Left colon (tissue), 2 donors: ENCODE data around the gene CEP350. TPM values are rescaled to one million over a fixed set of nuclear protein-coding genes. Genes with fewer than 3 reads are reported as not detected.
"Not testable (repeated sequence)": the region's sequence is repeated elsewhere in the genome, so short reads cannot be mapped to it uniquely, and the experiment has no call there.

Experiments used
- ATAC-seq: fragments of 200-7000 bp; cut with Tn5 transposase; one replicate; pipeline ENCODE4 v1.9.1; 2020; ENCODE audit warnings: mild to moderate bottlenecking, moderate library complexity
- DNase-seq, 2 donors: peaks; one replicate each; pipeline ENCODE4 v3.0.0-alpha.2; 2020
- intact Hi-C, 2 donors: fragments of 100-400 bp; cut with DNase I in 1 of 2; cut with micrococcal nuclease in 1 of 2; formaldehyde crosslinking; loops; one replicate each; pipeline versions ENCODE4 v1.11.2 to v1.14.0; 2022; cut with DNase I, micrococcal nuclease
- total RNA-seq, 2 donors: library from RNA; stranded (reverse); fragmentation: NEBNext Ultra II Directional; extraction: Animal tissue kit (Norgen Biotek cat#: 25700); gene quantifications; one replicate each; pipeline ENCODE4 v1.2.1, GENCODE V29; 2021
- donor health status: DM: no; HTN: no; CAD: no.
- donor health status: DM: yes; HTN: yes; CAD: no.

CEP350 gene
- total RNA-seq, 2 donors from 2014 or later, result 47.7 to 49.7 TPM

DNA sequence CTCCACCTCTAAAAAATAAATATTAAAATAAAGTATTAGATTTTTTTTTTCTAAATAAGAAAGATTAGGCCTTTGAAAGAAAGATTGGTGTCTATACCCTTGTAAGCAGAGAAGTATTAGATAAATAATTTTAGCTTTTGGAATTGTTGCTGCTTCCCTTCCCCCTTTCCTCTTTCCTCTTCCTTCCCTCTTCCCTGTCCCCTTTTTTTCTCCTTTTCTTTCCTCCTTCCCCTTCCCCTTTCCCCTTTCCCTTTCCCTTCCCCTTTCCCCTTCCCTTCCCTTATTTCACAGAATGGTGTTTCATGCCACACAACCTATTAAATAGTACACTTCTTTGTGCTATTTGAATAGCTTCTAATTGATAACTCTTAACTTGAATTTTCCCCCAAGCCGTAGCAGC is 130.3 kb downstream of the CEP350 start:
- no peak for DNase-seq
- ATAC-seq, result no peak

DNA sequence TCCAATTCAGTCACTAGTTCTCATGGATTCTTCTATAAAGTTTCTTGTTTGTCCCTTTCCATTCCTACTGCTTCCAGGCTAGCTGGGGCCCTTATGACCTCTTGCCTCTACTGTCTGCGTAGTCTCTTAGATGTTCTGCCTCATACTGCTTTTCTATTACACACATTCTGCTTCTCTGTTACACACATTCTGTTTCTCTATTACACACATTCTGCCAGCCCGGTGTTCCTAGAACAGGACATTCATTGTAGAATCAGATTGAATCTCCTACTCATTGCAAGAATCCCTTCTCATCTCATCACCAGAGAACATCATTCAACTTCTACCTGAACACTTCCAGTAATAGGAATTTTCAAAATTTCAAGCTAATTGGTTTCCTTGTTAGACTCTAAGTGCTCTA is 130.7 kb downstream of the CEP350 start:
- intact Hi-C loops, result no loop called here
- ATAC-seq, result no peak
- DNase-seq, result no peak

More for the DNA sequence above, 130.3 kb downstream of the CEP350 start:
- intact Hi-C loops, result no loop called here

DNA sequence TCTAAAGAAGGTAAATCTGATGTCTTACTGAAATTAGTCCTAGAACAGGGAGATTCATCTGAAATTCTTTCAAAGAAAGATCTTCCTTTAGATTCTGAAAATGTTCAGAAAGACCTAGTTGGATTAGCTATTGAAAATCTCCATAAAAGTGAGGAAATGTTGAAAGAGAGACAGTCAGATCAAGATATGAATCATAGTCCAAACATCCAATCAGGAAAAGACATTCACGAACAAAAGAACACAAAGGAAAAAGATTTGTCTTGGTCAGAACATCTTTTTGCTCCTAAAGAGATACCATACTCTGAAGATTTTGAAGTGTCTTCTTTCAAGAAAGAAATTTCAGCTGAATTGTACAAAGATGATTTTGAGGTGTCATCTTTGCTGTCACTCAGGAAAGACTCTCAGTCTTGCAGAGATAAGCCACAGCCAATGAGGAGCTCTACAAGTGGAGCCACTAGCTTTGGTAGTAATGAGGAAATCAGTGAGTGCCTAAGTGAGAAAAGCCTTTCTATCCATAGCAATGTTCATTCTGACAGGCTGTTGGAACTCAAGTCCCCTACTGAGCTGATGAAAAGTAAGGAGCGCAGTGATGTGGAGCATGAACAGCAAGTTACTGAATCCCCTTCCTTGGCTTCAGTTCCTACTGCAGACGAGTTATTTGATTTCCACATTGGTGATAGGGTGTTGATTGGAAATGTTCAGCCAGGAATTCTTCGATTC is 138.5 kb downstream of the CEP350 start:
- DNase-seq (no peak), ATAC-seq (no peak)
- intact Hi-C loops, result no loop called here

DNA sequence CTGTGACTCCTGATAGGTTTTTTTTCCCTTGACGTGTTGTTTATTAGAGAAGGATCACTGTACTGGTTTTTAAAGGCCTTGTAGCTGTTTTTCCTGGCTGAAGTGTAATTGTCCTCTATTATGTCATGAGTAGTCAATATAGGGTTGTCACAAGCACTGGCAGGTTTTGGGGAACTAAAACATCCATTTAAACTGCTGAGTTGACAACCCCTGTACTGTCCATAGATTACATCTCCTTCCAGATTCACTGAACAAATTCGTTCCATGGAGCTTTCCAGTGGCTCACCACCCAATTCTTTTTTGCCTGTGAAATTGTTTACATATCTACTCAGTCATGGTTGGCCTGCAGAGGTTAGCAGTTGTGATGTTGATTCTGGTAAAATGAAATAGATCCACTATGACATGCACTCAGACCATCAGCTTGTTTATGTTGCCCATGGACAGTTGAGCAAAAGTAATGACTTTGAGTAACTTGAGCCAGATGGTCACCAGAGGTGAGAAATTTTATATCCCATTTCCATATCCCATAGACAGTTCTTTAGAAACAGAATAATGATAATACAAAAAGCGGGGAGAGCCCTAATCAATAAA is 140.2 kb downstream of the CEP350 start:
- DNase-seq (no peak), ATAC-seq (no peak)
- intact Hi-C loops, result no loop called here

DNA sequence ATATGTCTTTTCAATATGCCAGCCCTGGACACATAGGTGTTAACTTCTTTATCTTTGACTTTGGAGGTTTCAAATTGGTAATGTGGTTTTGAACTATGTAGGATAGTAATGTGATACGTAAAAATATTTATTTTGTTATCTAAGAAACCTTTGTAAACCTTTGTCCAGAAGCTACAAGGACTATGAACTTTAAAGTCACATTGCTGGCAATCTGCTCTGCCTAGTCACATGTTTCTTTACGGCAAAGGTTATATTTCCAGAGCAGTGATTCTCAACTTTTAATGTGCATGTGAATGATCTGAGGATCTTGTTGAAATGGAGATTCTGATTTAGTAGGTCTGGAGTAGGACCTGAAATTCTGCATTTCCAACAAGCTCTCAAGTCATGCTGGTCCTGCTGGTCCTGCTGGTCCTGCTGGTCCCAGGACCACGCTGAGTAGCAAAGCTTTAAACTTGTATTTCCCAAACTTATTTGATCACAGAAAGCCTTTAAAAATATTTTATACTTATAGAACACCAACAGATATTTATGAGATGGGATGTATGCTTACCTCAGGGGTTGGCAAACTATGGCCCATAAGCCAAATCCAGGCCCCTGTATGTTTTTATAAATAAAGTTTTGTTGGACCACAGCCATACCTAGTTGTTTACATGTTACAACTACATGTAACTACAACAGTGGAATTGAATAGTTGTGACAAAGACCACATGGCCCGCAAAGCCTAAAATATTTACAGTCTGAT is 142.1 kb downstream of the CEP350 start:
- intact Hi-C loops, result no loop called here
- DNase-seq (no peak), ATAC-seq (no peak)

DNA sequence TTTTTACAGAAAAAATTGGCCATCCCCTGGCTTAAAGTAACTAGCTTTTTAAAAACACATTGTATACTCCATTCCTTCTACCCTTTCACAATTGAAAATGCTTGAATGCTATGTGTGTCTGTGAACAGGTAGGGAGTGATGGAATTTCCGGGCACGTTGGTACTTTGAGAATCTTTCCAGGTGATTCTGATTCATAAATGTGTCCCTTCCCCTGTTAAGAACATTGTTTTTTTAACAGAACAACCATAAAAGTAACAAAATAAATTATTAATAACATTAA is 142.7 kb downstream of the CEP350 start:
- no peak for DNase-seq
- ATAC-seq, result no peak
- intact Hi-C loops, result no loop called here

DNA sequence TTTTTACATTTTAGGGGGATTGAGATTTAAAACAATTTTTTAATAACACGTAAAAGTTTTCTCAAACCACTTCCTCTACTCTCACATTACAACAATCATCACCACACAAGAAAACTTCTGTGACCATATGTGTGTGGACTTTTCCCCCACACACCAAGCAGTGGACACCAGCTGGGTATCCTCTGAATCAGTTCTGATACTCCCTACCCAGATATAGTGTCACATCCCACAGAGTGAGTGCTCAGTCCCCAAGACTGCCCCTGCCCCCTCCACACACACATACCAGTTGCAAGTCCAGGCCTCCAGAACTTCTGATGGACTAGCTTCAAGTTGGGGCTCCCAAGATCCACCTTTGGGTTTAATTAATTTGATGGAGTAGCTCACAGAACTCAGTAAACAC is 146.8 kb downstream of the CEP350 start:
- no peak for ATAC-seq
- intact Hi-C loops, result no loop called here
- DNase-seq, result no peak

DNA sequence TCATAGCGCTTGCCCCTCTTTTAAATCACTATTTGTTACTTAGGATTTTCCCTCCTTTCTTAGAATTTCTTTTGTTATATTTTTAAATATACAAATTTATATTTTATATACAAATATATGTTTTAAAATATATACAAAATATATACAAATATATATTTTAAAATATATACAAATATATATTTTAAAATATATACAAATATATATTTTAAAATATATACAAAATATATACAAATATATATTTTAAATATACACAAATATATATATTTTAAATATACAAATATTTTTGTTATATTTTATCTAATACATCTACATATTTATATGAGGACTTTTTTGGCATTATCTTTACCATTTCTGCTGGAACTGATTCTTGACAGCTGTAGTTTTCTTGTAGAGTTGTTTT is 149.2 kb downstream of the CEP350 start:
- DNase-seq, result no peak
- intact Hi-C loops, result no loop called here
- no peak for ATAC-seq

DNA sequence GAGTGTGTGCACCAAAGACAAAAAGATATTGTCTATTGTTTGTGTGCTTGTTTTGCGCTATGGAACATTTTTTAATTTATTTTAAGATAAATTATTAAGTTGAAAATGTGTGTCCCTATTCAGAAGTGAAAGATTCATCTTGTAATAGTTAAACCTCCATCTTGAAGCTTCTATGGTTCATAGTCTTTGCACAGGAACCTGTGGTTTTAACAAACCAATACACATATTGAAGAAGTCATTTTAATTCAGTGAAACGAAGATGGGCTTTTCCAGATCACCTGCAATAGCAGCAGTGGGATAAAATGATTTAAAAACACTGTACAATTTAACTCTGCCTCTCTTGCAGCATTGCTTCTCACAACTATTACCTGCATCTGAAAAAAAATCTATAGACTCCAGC is 157.5 kb downstream of the CEP350 start:
- intact Hi-C loops, result no loop called here
- no peak for ATAC-seq

DNA sequence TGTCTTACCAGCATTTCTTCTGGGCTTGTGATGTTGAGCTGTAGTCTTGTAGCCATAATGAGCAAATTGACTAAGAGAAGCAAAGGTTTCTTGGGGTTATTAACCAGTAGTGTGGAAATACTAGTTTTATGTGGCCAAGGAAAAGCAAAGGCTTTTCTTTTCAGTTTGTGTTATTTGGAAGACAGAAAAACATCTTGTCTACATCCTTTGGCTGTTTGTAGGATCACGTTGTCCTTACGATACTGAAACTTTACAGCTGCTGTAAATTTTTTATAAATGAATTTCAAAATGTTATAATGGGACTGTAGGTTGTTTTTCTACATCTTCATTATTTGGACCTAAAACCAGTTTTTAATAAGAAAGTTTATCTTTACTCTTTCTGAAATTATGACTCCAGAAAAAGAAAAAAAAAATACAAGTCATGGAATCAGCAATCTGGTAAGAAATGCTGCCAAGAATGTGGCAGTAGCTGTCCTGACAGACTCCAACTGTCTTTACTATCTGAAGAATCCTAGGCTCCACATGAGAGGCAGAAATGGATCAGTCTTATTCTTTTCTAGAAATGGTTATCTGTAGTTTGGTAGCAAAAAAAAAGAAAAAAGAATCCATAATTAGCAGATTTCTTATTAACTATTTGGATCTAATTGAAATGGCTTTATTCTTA is 158.5 kb downstream of the CEP350 start:
- intact Hi-C loops, result no loop called here
- DNase-seq (no peak), ATAC-seq (no peak)

More for the DNA sequence above, 157.5 kb downstream of the CEP350 start:
- DNase-seq, result no peak

DNA sequence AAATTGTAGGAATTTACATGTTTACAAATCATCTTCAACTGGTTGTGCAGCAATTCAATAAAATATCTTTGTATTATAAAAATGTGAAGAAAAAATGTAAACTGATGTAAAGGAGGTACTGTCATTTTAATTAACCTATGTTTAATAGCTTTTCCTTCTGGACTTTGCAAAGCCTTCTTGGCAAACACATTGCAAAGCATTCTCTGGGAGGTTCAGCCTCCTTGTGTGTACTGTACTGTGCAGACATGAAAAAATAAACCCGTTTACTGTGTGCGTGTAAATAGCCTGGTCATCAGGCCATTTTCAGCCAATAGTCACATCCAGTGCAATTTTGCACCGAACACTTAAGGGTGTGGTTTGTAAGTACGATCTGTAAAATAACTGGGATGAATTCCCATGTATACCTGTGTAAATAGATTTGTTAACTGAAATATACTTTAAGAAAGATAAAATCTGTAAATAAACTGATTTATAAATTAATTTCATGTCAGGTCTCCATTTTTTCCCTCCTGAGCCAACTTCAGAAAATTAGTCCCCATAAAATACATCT is 159.9 kb downstream of the CEP350 start:
- no peak for DNase-seq
- intact Hi-C loops, result no loop called here
- no peak for ATAC-seq

DNA sequence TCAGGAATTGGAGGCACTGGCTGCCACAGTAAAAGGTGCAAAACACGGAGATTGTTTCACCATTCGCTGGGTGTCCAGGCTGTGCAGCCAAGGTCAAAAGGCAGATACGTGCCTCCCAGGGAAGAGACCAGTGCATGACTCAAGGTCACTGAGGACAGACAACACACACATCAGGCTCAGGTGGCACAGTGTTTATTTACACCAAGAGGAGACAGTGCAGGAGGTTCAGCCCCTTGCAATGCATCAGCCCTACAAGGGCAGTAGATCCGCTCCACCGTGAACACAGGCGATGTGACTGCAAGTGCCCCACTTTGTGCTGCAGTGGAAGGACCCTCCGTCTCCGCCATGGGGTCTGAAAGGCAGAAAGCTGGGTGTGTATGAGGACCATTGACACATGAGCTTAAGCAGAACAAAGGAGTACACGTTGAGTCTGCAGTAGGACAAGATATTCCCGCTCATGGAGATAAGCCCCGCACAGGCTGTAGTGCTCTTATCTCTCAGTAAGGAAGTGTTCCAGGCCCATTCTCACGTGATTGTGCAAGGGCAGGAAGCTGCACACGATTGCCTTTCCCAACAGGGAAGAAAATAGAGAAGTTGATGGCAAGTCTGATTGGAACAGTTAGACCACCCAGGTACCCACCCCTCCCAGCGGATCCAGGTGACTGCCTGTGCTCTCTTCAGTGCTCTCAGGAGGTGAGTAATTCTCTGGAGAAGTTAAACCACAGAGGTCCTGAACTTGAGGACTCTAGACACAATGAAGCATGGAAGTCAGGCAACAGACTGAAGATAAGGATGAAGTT is 162.6 kb downstream of the CEP350 start:
- intact Hi-C loops, result no loop called here
- ATAC-seq, result peak; percentile 44
- DNase-seq, result no peak

DNA sequence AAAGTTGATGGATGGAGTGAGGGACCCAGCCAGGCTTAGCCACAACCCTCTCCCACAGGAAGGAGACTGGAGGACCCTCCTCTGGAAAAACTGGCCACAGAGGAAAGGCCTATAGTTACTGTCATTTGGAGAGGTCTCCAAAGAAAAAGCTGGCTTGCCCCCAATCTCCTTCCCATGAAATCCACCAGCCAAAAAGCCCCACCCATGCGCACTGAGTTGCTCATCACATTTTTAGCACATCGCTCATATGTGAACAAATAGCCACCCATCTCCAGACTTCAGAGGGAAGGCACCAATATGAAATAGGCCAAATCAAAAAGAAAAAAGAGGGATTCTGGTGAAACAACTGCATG is 163.1 kb downstream of the CEP350 start:
- DNase-seq (no peak), ATAC-seq (no peak)
- intact Hi-C loops, result no loop called here

DNA sequence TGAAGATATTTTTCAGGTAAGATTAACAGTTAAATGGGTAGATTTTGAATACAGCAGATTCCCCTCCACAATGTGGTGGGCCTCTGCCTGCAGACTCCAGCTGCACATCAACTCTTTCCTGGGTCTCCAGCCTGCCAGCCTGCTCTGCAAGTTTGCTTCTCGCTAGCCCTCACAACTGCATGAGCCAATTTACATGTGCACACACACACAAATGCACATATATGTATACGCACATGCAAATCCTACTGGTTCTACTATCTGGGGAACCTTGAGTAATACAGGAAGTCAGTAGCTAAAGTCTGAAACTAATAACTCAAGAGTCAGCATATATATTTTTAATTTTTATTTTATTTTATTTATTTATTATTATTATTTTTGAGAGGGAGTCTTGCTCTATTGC is 165.2 kb downstream of the CEP350 start:
- ATAC-seq (no peak), DNase-seq (no peak)
- intact Hi-C loops, result no loop called here

DNA sequence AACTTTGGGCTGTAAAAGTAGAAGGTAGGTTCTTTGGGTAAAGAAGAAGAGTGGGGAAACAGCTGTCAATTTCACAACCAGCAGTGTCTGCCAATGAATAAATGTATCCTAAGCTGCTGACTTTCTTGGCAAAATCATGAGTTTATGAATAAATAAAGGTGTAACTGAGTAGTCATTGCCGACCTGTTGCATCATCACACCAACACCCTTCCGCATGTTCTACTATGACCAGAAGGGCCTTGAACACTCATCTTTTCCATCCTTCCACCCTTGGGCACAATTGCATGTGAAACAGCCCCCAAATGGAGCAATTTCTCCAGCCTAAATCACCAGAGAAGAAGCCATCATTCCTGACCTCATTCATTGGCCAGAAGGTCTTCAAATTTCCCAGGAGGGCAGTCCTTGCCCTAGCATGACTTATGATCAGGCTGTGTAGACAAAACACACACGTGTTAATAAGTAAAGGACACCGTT is 168.9 kb downstream of the CEP350 start:
- intact Hi-C loops, result no loop called here
- DNase-seq (no peak), ATAC-seq (no peak)

DNA sequence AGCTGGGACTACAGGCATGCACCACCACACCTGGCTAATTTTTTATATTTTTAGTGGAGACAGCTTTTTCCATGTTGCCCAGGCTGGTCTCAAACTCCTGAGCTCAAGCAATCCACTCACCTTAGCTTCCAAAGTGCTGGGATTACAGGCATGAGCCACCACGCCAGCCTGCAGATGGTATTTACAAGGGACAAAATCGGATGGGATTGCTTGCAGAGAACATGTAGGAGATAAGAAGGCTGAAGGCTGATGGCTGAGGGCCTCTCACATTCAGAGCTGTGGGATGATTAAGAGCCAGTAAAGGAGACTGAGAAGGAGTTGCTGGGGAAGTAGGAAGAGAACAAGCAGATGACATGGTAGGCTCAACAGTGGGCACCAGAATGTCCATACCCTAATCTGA is 176.0 kb downstream of the CEP350 start:
- intact Hi-C loops, result no loop called here
- ATAC-seq, result no peak

DNA sequence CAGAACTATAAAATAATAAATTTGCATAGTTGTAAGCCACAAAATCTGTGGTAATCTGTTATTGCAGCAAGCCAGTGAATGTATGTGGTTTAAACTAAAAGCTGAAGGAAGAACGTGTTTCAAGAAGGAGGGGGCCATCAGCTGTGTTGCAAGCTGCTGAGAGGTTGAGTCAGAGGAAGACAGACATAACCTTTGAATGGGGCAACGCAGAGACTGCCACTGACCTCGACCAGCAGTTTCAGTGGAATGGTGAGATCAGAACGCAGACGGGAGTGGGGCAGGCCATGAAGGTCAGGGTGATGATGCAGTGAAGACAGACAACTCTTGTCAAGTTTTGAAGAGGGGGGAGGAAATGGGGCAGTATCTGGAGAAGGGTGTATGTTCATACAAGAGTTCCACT is 176.9 kb downstream of the CEP350 start:
- ATAC-seq (no peak), DNase-seq (no peak)
- intact Hi-C loops, result no loop called here

More for the DNA sequence above, 176.0 kb downstream of the CEP350 start:
- DNase-seq, result no peak

DNA sequence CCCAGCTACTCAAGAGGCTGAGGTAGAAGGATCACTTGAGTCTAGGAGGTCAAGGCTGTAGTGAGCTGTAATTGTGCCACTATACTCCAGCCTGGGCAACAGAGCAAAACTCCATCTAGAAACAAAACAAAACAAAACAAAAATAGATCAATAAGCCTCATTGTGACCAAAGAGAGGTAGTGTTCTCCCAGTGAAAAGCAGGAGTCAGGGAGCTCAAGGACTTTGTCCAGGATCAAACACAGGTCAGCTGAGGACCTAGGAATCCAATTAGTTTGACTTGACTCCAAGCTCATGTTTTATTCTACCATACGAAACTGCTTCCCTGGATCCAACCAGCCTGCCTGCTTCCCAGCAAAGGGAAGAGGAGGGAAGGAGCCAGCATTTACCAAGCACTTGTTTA is 178.6 kb downstream of the CEP350 start:
- intact Hi-C loops, result no loop called here
- ATAC-seq (no peak), DNase-seq (no peak)

DNA sequence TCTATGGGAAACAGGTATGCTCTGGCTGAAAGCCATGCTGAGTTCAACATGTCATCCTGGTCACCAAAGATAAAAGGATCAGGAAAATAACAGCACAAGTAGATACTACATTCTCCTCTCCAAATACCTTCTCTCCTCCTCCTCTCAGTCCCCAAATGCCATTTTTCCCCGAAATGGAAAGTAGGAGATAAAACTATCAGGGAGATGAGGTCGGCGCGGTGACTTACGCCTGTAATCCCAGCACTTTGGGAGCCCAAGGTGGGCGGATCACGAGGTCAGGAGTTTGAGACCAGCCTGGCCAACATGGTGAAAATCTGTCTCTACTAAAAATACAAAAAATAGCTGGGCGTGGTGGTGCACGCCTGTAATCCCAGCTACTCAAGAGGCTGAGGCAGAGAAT is 179.1 kb downstream of the CEP350 start:
- intact Hi-C loops, DNase-seq, ATAC-seq: not testable (repeated sequence)
